ENCODE results near the gene SPOCK1.

SPOCK1 gene

DNA sequence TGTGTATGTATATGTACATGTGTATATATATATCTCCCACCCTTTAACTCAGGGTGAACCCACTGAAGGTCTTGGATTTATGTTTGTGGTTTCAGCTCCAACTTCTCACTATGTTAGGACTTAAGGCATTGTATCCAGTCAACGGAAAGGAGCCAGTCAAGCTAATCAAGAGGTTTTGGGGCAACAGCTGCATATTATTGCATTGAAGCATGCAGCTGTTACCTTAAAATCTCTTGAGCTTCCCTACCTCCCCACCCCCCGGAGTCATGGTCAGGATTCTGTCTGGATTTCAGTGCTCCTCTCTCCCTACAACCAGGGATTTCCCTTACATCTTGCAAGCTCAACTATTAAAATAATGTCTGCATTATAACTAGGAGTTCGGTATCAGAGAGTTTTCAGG, 399.5 kb downstream of the SPOCK1 start:
- no peak for DNase-seq (ENCODE audit: low spot score)

DNA sequence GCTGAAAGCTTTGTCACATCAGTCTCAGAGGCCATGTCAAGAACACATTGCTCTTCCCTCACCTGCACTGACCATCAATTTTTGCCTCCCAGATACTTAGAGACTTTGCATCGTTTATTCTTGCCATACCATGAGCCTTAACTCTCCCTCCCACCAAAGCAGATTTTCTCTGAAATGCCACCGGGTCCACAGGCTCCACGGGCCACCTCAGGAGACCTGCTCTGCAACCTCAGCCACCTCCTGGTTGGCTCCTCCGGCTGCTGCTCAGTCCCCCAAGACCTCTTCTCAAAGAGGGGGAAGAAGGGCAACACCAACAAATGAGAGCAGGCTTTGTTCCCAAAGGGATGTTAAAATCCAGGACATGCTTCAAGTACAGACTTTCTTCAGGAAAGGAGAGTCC, 400.5 kb downstream of the SPOCK1 start:
- no peak for DNase-seq (ENCODE audit: low spot score)

GRCh38 chr5:137098238-137098637, 400.9 kb downstream of the SPOCK1 start:
- no peak for DNase-seq (ENCODE audit: low spot score)

DNA sequence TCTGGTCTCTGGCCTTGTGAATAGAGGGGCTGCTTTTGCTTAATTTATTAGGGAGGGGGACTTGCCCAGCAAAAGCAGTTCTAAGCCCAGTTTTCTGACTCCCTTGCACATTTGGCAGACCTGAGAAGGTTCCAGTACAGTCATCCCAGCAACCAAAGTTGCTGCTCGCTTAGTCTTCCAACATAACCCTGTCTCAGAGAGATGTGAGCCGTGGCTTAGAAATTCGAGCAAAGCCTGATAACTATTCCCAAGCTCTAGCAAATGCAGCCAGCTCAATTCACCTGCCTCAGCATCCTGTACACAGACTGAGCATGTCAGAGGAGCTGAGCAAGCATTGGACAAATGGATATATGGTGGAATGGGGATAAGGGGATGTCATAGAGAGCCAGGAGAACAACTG, 401.9 kb downstream of the SPOCK1 start:
- no peak for DNase-seq (ENCODE audit: low spot score)

- no peak for DNase-seq (ENCODE audit: low spot score)
Measured at GRCh38 chr5:137096149-137097103, 402.7 kb downstream of the SPOCK1 start.

DNA sequence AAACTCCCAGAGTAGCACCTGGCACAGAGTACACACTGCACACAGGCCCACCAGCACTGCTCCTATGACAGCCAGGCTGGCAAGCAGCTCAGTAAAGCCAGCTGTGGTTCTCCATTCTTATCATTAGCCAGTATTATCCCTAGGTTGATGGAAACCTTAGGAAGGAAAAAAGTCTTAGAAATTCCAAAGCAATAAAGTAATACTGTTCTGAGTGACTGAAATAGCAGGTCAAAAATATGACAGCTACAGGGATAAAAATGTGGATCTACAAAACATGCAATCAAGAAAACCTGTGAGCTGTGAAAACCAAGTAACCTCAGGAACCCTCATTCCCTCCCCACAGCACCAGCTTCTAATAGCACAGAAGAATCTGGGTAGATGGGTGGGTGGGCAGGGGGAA, 403.5 kb downstream of the SPOCK1 start:
- DNase-seq (ENCODE audit: low spot score), result no peak

- no peak for DNase-seq (ENCODE audit: low spot score)
Measured at GRCh38 chr5:137092831-137093230, 406.3 kb downstream of the SPOCK1 start.

- DNase-seq (ENCODE audit: low spot score), result no peak
Measured at GRCh38 chr5:137091472-137091871, 407.7 kb downstream of the SPOCK1 start.

- no peak for DNase-seq (ENCODE audit: low spot score)
Measured at GRCh38 chr5:137090721-137091120, 408.4 kb downstream of the SPOCK1 start.

DNA sequence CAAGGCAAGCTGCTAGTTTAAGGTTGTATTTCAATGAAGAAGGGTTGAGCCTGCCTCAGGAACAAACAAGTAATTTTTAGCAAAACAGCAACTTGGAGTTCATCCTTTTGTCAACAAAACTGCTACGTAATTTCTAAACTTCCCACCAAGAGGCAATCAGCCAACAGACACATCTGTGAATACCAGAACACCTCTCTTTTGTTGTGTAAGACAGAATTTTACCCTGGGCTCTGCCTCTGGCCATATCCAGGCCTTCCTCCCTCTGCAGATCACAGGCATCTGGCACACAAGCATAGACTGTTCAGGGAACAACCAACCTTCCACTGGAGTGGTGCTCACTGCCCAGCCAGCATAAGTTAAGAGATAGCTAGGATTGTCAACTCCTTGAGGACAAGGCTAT, 409.0 kb downstream of the SPOCK1 start:
- no peak for DNase-seq (ENCODE audit: low spot score)

- DNase-seq (ENCODE audit: low spot score), result no peak
Measured at GRCh38 chr5:137088175-137088574, 411.0 kb downstream of the SPOCK1 start.

- DNase-seq (ENCODE audit: low spot score), result no peak
Measured at GRCh38 chr5:137086342-137086741, 412.8 kb downstream of the SPOCK1 start.

DNA sequence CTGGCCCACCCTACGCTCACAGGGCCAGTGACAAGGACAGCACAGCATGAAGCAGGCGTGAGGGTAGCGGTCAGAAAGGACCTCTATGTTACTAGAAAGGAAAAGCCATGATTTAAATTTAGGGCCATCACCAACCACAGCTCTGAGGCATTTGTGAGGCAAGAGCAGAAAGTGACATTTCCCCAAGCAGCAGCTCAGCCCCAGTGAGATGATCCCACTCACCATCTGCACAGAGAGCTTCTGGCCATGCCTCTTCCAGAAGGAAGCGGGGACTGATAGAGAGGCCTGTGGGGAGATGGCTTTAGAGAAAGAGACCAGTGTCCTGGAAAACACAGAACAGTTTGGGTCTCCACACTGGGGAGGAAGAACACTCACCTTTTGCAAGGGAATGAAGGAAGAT, 413.9 kb downstream of the SPOCK1 start:
- DNase-seq (ENCODE audit: low spot score), result no peak

DNA sequence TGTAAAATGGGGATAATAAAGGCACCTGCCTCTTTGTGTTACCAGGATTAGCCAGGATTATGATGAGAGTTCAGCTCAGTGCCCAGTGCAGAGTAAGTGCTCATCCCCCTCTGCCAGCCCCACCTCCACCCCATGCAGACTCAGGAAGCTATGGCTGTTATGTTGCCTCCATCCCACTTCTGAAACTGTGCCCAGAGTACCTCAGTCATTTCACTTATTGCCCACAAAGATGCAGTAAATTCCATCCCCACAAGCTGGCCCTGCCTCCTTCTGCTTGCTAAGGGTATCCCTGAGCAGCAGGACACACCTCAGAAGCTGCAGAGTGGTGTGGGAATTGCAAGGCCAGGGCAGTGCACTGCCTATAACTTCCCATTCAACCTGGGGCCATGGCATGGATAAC, 415.1 kb downstream of the SPOCK1 start:
- no peak for DNase-seq (ENCODE audit: low spot score)

DNA sequence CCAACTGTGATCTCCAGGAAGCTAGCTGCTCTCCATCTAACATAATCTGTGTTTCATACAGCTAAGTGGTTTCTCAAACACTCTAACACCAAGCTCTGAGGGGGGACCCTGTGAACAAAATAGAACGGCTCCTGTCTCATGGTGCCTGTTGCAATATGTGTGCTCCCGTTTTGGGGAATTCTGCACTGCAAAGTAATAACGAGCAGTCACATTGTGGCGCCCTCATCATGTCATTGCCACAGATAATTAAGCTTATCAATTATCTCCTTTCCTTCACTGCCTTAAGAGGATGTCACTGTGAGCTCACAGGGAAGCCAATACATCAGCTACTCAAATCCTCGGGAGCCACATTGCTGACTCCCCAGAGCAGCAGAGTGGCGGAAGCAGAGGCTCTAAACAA, 416.2 kb downstream of the SPOCK1 start:
- DNase-seq (ENCODE audit: low spot score), result no peak

GRCh38 chr5:137078171-137078665, 420.9 kb downstream of the SPOCK1 start:
- DNase-seq (ENCODE audit: low spot score), result peak; percentile 28

- DNase-seq (ENCODE audit: low spot score), result peak; percentile 64
Measured at GRCh38 chr5:137075163-137075970, 423.8 kb downstream of the SPOCK1 start.

DNA sequence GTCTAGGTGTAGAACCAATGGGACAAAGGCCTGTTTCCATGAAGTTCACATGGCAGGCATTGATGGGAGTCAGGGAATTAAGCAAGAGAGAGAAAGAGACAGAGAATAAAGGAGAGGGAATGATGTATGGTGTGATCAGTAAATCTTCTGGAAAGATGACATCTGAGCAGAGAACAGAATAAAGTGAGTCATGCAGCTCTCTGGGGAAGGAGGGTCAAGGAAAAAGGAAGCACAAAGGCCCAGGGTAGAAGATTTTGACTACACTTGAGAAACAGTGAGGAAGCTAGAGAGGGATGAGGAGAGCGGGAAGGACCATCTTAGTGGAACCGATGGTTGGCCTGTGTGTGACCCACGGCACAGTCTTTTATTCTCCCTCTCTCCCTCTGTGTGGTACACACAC, 425.9 kb downstream of the SPOCK1 start:
- no peak for DNase-seq (ENCODE audit: low spot score)

- no peak for DNase-seq (ENCODE audit: low spot score)
Measured at GRCh38 chr5:137072361-137073115, 426.6 kb downstream of the SPOCK1 start.

DNA sequence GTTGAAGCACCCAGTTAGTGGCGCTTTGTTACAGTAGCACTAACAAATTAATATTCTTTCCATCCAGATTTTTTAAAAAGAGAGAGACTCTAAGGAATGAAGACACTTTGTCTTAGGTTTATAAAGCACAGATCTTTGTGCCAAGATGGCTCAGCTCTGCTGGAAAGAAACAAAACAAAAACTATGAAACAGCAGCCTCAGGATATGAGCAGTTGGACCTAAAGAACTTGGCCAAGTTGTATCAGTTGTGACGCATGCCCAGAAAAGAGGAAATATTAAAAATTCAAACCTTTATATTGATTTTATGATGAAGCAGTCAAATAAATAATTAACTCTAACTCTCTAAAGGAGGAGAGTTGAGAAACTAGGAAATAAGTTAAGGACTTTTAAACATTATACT, 427.2 kb downstream of the SPOCK1 start:
- DNase-seq (ENCODE audit: low spot score), result no peak

- no peak for DNase-seq (ENCODE audit: low spot score)
Measured at GRCh38 chr5:137071526-137071925, 427.6 kb downstream of the SPOCK1 start.

GRCh38 chr5:137070521-137070920, 428.6 kb downstream of the SPOCK1 start:
- DNase-seq (ENCODE audit: low spot score), result no peak
